Measurements from ENCODE around the gene CPB2. TPM values are rescaled to one million over a fixed set of nuclear protein-coding genes. Genes with fewer than 3 reads are reported as not detected.

The CPB2 gene
- total RNA-seq, 6 experiments from 2014 or later = not detected

GRCh38 chr13:46039411-46040182 lies 65.2 kb downstream of the CPB2 start:
- H3K27ac Mint-ChIP-seq = no peak overlapping the region; the same call in 1 of the 2 replicates
- peaks cover 29% of the 10 kb centered on the region for H3K4me1 Mint-ChIP-seq (ENCODE audit: low read depth)
- no peak for TF ChIP-seq CTCF (IDR thresholded peaks at IDR 0.05)
- no peaks in the 10 kb centered on the region for H3K27me3 Mint-ChIP-seq (ENCODE audit: insufficient read depth)
- peaks cover 29% of the 10 kb centered on the region for H3K36me3 Mint-ChIP-seq (ENCODE audit: low read depth)
- H3K4me3 Mint-ChIP-seq = no peak overlapping the region
- no peak for DNase-seq
- no peaks in the 10 kb centered on the region for H3K9me3 Mint-ChIP-seq

DNA sequence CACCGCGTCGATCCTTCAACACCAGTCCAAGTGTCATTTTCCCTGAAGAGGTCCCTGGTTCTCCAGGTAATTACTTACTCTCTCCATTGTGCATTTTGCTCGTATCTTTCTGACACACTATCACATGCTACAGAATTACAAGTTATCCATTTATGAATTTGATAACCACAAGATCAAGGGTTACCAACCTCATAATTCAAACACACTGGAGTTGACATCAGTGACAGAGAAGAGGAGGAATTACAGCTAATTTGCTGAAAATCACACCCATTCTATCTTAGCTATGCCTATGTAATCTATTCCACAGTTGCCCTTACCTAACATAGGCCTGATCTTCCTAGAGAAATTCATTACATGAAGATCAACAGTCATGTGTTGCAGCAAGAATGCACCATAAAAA lies 66.5 kb downstream of the CPB2 start:
- H3K9me3 Mint-ChIP-seq = no peaks in the 10 kb centered on the region
- H3K4me1 Mint-ChIP-seq (ENCODE audit: low read depth) = peaks cover 29% of the 10 kb centered on the region
- no peak overlapping the region for H3K4me3 Mint-ChIP-seq
- H3K36me3 Mint-ChIP-seq (ENCODE audit: low read depth) = peaks cover 33% of the 10 kb centered on the region
- H3K27ac Mint-ChIP-seq = no peak overlapping the region
- DNase-seq = no peak
- no peak for TF ChIP-seq CTCF (IDR thresholded peaks at IDR 0.05)
- no peaks in the 10 kb centered on the region for H3K27me3 Mint-ChIP-seq (ENCODE audit: insufficient read depth)

GRCh38 chr13:46035066-46035465 lies 69.8 kb downstream of the CPB2 start:
- H3K4me1 Mint-ChIP-seq (ENCODE audit: low read depth) = peaks cover 11% of the 10 kb centered on the region
- TF ChIP-seq CTCF (IDR thresholded peaks at IDR 0.05) = no peak
- H3K4me3 Mint-ChIP-seq = no peak overlapping the region
- no peak for DNase-seq
- H3K27me3 Mint-ChIP-seq (ENCODE audit: insufficient read depth) = no peaks in the 10 kb centered on the region
- H3K27ac Mint-ChIP-seq = no peak overlapping the region
- H3K9me3 Mint-ChIP-seq = peaks cover 13% of the 10 kb centered on the region
- H3K36me3 Mint-ChIP-seq (ENCODE audit: low read depth) = peaks cover 43% of the 10 kb centered on the region

DNA sequence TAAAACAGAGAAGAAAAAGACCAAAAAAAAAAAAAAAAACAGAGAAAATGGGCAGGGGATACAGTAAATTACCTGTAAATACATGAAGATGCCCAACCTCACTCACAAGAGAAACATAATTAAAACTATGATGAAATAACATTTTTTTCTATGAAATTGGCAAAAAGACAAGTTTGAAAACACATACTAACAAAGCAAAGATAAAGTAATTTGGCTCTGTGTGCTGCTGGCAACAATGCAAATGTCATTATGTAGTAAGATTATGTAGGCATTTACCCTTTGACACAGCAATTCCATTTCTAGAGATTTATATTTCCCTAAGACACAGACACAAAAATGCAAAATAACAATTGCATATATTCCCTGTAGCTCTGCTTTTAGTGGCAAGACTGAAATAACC lies 72.5 kb downstream of the CPB2 start:
- Mint-ChIP-seq H3K27ac (no peak overlapping the region), H3K4me3 (no peak overlapping the region), H3K27me3 (ENCODE audit: insufficient read depth) (no peaks in the 10 kb centered on the region), H3K36me3 (ENCODE audit: low read depth) (peaks cover 50% of the 10 kb centered on the region), H3K4me1 (ENCODE audit: low read depth) (no peaks in the 10 kb centered on the region), H3K9me3 (peaks cover 18% of the 10 kb centered on the region)
- TF ChIP-seq CTCF (IDR thresholded peaks at IDR 0.05) = no peak
- no peak for DNase-seq

GRCh38 chr13:46031581-46032263 lies 73.1 kb downstream of the CPB2 start:
- no peak for DNase-seq
- Mint-ChIP-seq H3K27me3 (ENCODE audit: insufficient read depth) (no peaks in the 10 kb centered on the region), H3K4me1 (ENCODE audit: low read depth) (no peaks in the 10 kb centered on the region), H3K36me3 (ENCODE audit: low read depth) (peaks cover 50% of the 10 kb centered on the region), H3K4me3 (no peak overlapping the region), H3K27ac (no peak overlapping the region), H3K9me3 (peaks cover 18% of the 10 kb centered on the region)
- TF ChIP-seq CTCF (IDR thresholded peaks at IDR 0.05) = no peak

All from HFFc6 (cell line).